Measurements from ENCODE around the gene TMEM132C.

GRCh38 chr12:128356547-128356946 is 89.6 kb downstream of the TMEM132C start:
- TF ChIP-seq SPI1 (IDR thresholded peaks at IDR 0.05; ENCODE audit: borderline replicate concordance, low read depth) (no peak), CTCF (IDR thresholded peaks at IDR 0.05; ENCODE audit: insufficient read depth, low read length) (no peak), REST (IDR thresholded peaks at IDR 0.05; ENCODE audit: insufficient replicate concordance, low read depth) (no peak)

Data from HL-60 (cell line).